Jurkat, Clone E6-1 (cell line): ENCODE data around the gene FABP6.

Experiments
- DNase-seq: peaks from one replicate; pipeline ENCODE4 v3.0.0-alpha.2; 2011; ENCODE audit warnings: low read depth, low spot score
- H3K4me3 ChIP-seq: 2 replicates; pipeline ENCODE4 v1.5.1; 2011; ENCODE audit warnings: mild to moderate bottlenecking, low read length, control low read depth, moderate library complexity

The FABP6 gene

DNA sequence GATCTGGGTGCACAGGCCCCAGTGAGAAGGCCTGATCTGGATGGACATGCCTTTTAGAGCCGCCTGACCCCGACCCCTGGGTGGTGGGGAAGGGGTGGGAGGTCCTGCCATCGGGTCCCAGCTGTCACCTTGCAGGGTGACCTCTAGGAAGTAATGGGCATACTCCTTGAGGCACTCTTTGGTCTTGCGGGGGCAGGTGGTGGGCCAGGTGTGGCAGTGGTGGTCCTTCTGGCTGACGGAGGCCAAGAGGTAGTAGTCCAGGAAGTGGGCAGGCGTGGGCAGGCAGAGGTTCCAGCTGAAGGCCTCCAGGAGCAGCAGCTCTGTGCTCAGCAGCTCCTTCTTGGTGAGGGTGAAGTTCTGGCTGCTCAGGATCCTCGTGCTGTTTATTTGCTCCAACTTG lies 30.0 kb downstream of the FABP6 start:
- DNase-seq = no peak
- H3K4me3 ChIP-seq = no peak overlapping the region

DNA sequence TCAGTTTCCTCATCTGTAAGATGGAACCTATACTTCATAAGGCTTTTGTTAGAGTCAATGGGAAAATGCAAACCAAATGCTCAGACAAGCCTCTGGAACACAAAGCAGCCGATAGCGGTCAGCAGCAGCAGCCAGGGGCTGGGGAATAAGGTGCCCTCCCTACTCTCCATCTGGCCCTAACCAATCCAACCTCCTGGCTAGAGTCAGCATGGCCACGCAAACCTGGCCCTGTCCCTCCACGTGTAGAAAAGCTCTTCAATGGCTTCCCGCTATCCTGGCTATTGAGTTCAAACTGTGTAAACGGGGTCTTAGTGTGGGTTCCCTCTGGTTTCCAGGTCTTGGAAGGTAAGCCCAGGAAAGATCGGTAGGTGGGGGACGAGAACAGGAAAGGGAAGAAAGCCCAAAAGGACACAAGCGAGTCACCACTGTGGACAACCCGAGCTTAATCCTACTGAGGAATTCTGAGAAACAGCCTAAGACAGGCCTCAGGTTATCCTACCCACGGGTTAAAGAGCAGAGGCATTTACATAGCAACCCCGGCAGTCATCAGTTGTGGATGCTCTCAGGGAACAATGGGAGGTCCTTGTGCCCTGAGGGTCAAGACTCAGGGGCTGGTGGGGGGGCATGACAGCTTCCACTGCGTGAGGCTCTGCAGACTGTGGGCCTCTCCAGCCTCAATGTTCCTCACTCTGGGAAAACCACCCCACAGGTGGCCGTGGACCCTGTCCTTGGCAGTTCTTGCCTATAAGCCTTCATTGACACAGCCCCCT lies 30.9 kb downstream of the FABP6 start:
- H3K4me3 ChIP-seq = no peak overlapping the region
- DNase-seq = no peak

DNA sequence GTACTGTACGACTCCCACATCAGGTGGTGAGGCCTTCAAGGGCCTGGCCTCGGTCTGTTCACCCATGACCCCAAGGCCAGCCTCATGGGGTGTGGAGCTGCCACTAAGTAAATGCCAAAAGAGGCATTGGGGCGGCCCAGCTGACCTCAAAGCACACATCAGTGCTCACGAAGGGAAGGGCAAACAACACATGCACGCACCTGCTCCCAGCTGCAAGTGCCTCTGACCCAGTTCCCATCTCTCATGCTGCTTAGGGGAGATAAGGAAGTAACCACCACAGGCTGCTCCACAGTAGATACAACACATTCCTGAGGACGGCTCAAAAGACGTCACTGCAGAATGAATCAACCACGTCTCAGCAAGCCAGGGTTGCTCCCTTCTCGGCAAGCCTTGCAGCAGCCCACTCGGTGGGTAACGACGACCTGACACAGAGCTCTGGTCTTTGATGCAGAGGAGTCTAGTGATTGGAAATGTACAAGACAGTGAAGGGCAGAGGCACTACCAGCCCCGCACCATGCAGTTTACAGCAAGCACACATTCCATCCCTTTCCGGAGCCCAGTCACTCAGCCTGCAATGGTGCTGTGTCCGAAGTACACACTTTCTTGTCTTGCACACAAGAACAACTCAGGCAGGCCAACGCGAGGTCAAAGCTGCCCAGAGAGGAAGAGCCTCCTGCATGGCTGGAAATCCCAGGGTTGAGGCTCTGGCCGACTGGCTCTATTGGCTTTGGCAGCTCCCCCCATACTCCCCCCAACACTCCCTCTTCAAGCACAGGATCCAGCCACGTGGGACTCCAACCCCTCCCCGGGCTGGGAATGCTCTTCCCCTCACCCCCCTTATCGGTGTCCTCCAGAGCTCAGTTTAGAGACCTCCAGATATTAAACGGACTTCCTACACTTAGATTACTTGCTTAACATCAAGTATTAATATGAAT lies 31.8 kb downstream of the FABP6 start:
- DNase-seq = peak; percentile 89
- no peak overlapping the region for H3K4me3 ChIP-seq

DNA sequence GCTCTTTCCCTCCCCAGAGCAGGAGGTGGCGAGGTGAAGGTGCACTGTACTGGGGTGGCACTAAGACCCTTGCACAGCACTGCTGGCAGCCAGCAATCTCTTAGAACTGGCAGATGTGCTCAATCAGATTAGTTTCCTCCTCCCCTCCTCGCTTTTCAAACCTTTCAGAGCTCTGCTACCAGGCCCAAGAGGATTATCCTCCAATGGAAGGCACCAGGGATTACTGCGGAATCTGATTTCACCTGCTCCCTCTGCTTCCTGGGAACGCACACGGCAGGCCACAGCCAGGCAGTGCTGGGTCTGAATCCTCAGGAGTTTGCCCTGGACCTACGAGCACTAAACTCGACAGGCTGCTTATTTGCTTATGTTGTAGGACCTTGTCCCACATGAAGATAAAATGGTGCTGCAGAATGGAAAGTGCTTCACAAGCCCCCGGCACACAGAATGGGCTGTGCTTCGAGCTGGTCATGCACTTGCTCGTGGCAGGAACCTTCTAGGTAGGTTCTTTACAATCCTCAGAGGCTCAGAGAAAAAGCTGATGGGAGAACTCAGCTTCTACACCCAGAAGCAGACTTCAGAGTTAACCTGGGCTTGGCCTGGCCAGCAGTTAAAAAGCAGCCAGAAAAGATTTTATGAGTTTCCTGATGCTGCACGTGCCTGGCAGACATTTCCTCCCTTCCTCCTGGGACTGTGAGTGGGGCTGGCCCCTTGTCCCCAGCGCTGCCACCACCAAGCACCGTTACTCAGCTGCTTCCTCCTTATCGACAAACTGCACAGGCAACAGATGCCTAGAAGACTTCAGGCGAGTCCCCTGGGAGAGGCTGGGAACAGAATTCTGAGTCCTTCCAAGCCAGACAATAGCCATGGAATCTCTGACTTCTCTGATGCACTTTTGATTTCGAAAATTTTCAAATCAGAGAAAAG lies 33.1 kb downstream of the FABP6 start:
- H3K4me3 ChIP-seq = peak overlapping the region; percentile 28
- DNase-seq = peak; percentile 76

DNA sequence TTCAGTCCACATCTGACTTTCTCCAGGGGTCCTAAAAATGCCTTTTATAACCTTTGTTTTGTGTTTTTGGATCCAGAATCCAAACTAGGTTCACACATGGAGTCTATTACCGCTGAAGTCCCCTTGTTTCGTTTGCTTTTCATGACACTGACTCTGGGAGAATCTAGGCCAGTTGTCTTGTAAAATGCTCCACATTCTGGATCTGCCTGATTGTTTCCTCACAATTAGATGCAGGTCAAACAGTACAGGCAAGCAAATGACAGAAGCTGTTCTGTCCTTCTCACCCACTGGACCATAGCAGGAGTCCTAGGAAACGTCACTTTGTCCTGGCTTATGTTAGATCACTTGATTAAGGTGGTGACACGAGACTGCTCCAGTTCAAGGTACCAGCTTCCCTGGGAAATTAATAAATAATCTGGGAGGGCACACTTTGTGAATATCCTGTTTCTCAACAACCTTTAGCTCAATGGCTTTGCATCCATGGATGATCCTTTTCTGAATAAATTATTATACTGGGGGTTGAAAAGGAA lies 34.1 kb downstream of the FABP6 start:
- H3K4me3 ChIP-seq = no peak overlapping the region
- DNase-seq = no peak

DNA sequence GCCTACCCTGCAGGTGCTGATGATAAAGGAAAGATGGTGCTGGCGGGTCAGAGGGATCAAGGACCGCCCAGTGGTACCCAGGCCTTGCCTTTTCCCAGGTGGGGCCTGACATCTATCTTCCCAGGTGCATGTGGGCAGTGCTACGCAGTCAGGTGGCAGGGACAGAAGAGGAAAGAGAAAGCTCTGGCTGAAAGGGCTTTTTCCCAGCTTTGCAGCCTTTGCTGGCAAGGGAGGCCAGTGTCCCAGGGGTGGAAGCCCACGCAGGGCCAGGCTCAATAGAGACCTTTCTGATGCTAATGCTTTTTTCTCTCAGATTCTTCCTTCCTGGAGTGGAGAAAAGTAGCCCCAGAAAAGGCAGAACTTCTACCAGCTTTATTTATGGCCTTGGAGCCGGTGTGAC lies 36.7 kb downstream of the FABP6 start:
- H3K4me3 ChIP-seq = no peak overlapping the region
- DNase-seq = no peak

DNA sequence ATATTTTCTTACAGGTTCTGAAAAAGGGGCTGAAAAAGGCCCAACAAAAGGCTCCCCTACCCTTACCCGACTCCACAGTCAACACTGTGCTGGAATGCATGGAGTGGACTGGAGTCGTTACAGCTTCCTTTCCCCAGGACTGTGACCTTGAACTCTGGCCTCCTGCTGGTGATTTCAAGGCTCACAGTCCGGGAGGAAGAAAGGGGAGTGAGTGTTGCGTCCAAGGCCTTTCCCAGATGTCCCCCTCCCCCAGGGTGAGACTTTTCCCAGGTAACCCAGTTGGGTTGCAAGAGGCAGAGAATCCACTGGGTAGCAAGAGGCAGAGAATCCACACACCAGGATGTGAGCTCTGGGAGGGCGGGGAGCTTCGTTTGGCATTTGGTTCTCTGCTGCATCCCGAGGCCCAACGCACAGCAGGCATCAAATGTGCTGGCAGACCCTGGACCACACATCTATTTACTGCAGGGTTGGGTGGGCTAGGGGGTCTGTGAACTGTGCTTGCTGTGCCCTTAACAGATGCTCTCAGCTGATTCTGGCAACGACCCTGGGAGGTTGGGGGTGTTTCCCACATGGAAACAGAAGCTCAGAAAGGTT lies 37.5 kb downstream of the FABP6 start:
- DNase-seq = no peak
- no peak overlapping the region for H3K4me3 ChIP-seq

DNA sequence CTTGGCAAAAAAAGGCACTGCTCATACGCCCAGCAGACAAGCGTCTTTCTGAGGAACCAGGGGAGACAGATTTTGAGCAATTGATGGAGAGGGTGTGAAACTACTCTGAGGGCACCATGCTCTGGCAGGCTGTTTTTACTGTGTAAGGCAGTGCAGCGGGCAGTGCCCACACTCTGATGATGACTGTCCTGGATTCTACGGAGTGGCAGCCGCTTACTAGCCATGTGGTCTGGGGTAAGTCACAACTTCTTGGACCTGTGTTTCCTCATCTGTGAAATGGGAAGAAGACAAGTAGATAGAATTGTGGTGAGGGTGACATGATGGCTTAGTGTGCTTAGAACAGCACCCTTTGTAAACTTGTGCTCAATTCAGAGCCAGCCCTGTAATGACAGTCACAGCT lies 38.8 kb downstream of the FABP6 start:
- DNase-seq = no peak
- H3K4me3 ChIP-seq = no peak overlapping the region

DNA sequence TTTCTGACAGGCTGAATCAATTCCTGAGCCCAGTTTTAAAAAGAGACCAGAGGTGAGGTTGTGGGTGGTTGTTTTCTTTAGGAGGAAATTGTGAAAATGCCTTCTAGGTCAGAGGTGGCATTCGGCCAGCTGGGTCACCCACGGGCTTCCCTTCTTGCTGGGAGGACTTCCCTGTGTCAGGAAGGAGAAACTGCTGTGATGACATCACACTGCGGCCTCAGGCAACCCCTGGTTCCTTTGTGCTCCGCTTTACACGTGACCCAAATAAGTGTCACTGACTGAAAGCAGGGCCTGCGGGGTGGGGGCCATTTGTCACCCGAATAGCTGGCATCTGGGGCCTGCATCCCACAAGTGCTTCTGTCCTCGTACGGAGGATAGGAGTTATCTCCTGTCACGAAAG lies 39.7 kb downstream of the FABP6 start:
- no peak overlapping the region for H3K4me3 ChIP-seq
- no peak for DNase-seq

DNA sequence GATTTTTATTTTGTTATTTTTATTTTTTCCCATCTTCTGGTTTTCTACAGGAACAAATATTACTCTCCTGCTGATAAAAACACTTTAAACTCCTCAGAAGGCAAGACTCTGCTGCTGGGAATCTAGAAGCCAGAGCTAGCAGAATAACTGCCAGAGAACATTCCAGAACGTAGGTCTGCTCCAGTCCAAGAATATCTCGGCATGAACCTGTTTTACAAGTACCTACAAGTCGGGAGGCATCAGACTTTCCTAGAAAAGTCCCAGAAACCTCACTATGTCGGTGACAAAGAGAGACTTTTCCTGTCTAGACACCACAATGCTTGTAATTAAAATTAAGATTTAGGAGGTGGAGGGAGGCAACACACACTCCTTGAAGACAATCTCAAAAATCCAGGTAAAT lies 41.4 kb downstream of the FABP6 start:
- no peak overlapping the region for H3K4me3 ChIP-seq
- no peak for DNase-seq

DNA sequence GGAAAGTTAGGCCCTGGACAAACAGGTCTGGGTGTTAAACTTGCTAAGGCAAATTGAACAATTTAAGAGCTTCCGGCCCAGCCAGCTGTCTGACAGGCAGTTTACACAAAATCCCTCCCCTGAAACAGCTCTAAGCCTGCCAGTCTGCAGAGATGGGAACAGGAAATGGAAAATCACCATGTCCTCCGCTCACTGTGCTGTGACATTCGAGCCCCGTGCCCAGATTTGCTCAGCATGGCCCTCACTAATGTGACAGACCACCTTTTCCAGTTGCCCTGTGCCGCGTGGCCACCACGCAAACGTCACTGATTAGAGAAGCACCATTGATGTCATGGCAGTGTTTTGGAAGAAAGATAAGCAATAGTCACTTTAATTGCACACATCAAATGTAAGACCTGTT lies 42.1 kb downstream of the FABP6 start:
- no peak overlapping the region for H3K4me3 ChIP-seq
- peak; percentile 58 for DNase-seq

DNA sequence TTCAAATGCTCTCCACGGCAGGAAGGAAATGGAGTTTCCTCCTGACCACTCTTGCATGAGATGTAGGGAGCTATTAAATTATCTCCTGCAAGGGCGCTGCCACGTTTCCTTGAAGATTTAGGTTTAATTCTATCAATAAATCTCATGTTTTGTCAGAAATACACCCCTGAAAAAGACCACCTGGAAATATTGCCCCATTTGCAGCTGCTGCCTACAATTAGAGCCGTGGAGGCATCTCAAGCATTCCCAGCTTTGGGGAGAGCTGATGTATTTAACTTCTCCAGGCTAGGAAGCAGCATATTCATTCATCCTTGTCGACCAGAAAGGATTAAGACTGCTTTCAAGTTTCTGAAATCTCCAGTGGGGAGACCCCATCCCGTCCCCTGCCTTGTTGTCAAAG lies 42.5 kb downstream of the FABP6 start:
- no peak for DNase-seq

DNA sequence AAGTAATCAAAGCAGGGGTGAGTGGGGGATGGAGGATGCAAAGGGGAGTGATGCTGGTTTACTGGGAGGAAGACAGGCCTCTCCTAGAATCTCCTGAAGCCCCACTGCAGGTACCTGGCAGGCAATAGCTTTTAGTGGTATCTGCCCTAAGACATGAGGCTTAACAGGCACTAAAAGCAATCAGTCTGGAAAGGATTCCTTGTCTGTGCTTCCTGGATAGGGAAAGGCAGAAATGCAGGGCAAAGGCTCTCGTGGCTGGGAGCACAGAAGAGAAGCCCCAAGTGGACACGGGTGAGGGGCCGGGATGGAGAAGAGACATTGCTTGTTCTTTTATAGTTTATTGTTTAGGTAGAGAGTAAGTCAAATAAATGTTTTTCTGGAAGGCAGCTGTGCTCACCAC lies 43.0 kb downstream of the FABP6 start:
- no peak overlapping the region for H3K4me3 ChIP-seq
- DNase-seq = no peak

More for the DNA sequence above, 42.5 kb downstream of the FABP6 start:
- H3K4me3 ChIP-seq = no peak overlapping the region

DNA sequence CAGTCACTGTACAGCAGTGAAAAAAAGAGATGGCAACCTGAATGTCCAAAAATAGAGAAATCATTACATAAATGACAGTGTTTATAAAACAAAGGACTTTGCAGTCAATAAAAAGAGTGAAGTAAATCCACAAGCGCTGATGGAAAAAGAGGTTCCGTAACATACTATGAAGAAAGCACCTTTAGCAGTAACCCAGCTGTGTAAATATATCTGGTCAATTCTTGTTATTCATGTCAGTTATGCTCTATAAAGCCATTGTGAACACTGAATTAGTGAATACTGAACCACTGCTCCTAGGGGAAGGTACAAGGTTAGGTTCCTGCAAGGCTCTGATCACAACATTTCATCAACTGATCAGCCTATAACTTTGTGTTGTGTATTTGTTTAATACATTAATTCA lies 43.6 kb downstream of the FABP6 start:
- no peak for DNase-seq
- no peak overlapping the region for H3K4me3 ChIP-seq

DNA sequence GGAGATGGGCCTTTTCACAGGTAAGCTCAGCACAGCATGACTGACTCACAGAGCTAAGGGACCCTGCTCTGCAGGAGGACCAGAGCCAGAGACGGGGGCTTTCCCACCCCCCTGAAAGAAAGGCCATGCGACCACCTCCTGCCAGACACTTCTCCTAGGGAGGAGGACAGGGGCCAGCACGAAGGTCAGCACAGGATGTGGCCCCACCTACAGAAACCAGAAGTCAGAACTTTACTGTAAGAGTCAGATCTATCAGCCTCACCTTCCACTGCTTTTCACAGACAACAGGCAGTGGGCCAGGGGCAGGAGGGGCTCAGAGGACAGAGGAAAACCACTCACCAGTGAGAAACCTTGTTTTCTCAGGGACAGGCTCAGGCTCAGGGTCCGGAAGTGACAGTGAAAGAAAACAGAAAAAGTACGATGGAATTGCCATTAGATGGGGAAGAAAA lies 45.2 kb downstream of the FABP6 start:
- no peak overlapping the region for H3K4me3 ChIP-seq
- no peak for DNase-seq

DNA sequence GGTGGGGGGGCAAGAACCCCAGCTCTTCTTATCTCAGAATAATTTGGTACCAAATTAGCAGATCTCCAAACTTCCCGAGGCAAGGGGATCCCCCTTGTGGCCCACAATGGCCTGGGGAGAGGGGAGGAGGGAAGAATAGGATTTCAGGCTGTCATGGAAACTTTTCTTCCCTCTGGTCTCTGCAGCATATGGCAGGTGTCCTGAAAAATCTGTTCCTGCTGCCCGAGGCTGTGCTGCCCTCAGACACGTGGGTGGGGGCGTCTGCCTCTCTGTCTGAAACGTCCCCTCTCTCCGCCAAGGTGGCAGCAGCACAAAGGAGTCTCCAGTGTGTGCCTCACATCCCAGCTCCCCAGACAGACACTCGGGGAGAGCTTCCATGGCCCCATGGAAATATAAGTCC lies 49.0 kb downstream of the FABP6 start:
- DNase-seq = no peak
- H3K4me3 ChIP-seq = no peak overlapping the region

DNA sequence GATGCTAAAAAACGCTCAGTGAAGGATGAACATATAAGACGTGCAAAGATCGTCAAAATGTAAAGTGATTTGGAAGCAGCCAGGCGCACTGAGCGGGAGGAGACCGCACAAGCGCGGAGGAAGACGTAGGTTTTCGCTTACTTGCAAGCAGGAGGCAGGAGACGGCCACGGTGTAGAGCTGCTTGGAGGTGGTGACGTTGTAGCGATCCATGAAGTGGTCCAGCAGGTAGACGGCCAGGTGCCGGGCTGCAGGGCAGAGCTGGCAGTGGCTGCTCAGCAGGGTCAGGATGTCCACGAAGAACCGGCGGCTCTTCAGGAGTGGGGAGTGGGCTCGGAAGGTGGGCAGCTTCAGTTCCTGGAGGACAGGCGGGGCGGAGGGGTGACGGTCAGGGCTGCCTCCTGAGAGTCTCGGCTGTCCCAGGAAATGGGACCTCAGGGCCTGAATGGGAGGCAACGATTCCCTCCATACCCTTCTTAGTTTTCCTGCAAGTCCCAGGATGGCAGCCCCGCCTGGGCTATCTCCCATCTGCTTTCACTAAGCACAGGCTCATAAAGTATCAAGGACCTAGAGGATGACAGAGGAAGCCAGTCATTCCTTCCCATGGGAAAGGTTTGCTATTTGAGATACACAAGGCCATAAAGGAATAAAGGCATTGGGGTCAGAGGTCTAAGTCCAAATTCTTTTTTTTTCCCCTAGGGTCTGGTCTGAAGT lies 51.2 kb downstream of the FABP6 start:
- H3K4me3 ChIP-seq = no peak overlapping the region
- no peak for DNase-seq

DNA sequence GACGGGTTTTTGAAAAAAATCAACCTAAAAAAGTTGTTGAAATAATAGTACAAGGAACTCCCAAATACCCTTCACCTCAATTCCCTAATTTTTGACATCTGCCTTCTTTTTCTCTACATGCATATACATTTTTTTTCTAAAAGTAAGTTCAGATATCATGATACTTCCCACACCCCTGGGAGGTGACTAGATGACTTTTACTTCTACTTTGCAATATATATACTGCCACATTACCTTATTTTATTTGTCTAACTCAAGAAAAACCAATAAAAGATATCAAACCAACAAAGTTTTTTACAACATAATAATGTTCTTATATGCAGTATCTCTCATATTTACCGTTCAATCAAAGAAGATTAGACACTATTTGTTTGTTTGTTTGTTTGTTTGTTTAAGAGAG lies 52.0 kb downstream of the FABP6 start:
- DNase-seq = no peak
- no peak overlapping the region for H3K4me3 ChIP-seq
